OCI-LY1 (cell line): ENCODE data around the gene CYP2C19.
"Not testable (repeated sequence)": the region's sequence is repeated elsewhere in the genome, so short reads cannot be mapped to it uniquely, and the experiment has no call there.

ENCODE experiments used
- H2AFZ ChIP-seq: fragments of 200-600 bp; sonication (generic), shearing (Covaris generic); 2 replicates; pipeline ENCODE4 v1.6.0; 2014; ENCODE audit warnings: antibody characterized with exemption, mild to moderate bottlenecking, low read length
- H3F3A ChIP-seq: fragments of 200-600 bp; sonication (generic), shearing (Covaris generic); 2 replicates; pipeline ENCODE4 v1.6.0; 2014; ENCODE audit warnings: mild to moderate bottlenecking, antibody characterized with exemption, low read length, moderate library complexity; ENCODE audit not compliant: insufficient read depth
- H3K27ac ChIP-seq: fragments of 200-600 bp; sonication (generic); 2 replicates; pipeline ENCODE4 v1.5.1; 2014; ENCODE audit warnings: low read length, mixed run types, mild to moderate bottlenecking, low read depth; ENCODE audit not compliant: poor library complexity, severe bottlenecking
- H3K27me3 ChIP-seq: fragments of 200-600 bp; sonication (generic); 2 replicates; pipeline ENCODE4 v1.6.0; 2014; ENCODE audit warnings: antibody characterized with exemption, mild to moderate bottlenecking, low read length, moderate library complexity; ENCODE audit not compliant: insufficient read depth
- H3K36me3 ChIP-seq: fragments of 200-600 bp; sonication (generic); 2 replicates; pipeline ENCODE4 v1.6.1; 2014; ENCODE audit warnings: mild to moderate bottlenecking, antibody characterized with exemption, low read length, moderate library complexity, mixed read lengths; ENCODE audit not compliant: insufficient read depth
- H3K4me1 ChIP-seq: fragments of 200-600 bp; sonication (generic); 2 replicates; pipeline ENCODE4 v1.5.1; 2014; ENCODE audit warnings: mild to moderate bottlenecking, low read length, moderate library complexity; ENCODE audit not compliant: insufficient read depth, severe bottlenecking
- H3K4me2 ChIP-seq: fragments of 200-600 bp; sonication (generic), shearing (Covaris generic); 2 replicates; pipeline ENCODE4 v1.6.1; 2014; ENCODE audit warnings: low read length
- H3K4me3 ChIP-seq: fragments of 200-600 bp; sonication (generic); 2 replicates; pipeline ENCODE4 v1.5.1; 2014; ENCODE audit warnings: low read length, low read depth, mild to moderate bottlenecking, mixed read lengths; ENCODE audit not compliant: poor library complexity, severe bottlenecking
- H3K79me2 ChIP-seq: fragments of 200-600 bp; shearing (Covaris generic); 2 replicates; pipeline ENCODE4 v1.6.1; 2016; ENCODE audit warnings: mixed run types, low read length, mixed read lengths; ENCODE audit not compliant: insufficient read depth
- H3K9ac ChIP-seq: fragments of 200-600 bp; sonication (generic), shearing (Covaris generic); 2 replicates; pipeline ENCODE4 v1.6.1; 2014; ENCODE audit warnings: mild to moderate bottlenecking, low read length, mixed read lengths
- H3K9me2 ChIP-seq: fragments of 200-600 bp; sonication (generic), shearing (Covaris generic); 2 replicates; pipeline ENCODE4 v1.6.1; 2014; ENCODE audit warnings: low read depth, mild to moderate bottlenecking, low read length, mixed read lengths
- H3K9me3 ChIP-seq: fragments of 200-600 bp; shearing (Covaris generic); 2 replicates; pipeline ENCODE4 v1.6.1; 2014; ENCODE audit warnings: low read length, mixed read lengths
- H4K20me1 ChIP-seq: fragments of 200-600 bp; sonication (generic), shearing (Covaris generic); 2 replicates; pipeline ENCODE4 v1.6.0; 2016; ENCODE audit warnings: mild to moderate bottlenecking, low read length; ENCODE audit not compliant: insufficient read depth
- EZH2 ChIP-seq: fragments of 200-600 bp; sonication (generic), shearing (Covaris generic); IDR thresholded peaks from 2 replicates; pipeline ENCODE4 v1.8.0; 2017; ENCODE audit warnings: borderline replicate concordance, mixed run types, mild to moderate bottlenecking, antibody characterized with exemption, low read length, moderate library complexity, mixed read lengths
- TF ChIP-seq, protein P1 (sequence below): fragments of 200-600 bp; sonication (generic), shearing (Covaris generic); IDR thresholded peaks from 2 replicates; pipeline ENCODE4 v1.5.1; 2017; ENCODE audit warnings: mild to moderate bottlenecking, antibody characterized with exemption, low read length, moderate library complexity, mixed read lengths

Gene CYP2C19

DNA sequence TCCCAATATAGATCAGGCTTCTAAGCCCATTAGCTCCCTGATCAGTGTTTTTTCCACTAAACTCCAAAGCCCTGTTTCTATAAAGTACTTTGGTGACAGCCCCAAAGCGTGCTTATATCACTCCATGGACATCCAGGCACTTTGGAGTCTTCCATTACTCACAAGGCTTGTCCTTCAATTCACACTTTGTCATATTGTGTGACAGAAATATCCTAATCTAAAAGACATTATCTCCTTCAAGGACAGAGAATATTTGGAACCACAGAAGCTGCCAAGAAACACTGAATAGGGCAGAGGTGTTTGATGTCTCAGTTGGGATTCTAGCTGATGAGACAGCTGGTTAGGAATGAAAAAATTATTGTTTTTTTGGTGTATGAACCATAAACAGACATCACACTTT is 18.4 kb downstream of the CYP2C19 start:
- Histone ChIP-seq H3K9me3 (no peaks in the 10 kb centered on the region), H3K27ac (no peak overlapping the region), H3F3A (no peaks in the 10 kb centered on the region), H2AFZ (no peak overlapping the region), H4K20me1 (no peaks in the 10 kb centered on the region), H3K27me3 (no peaks in the 10 kb centered on the region), H3K9me2 (no peaks in the 10 kb centered on the region), H3K4me1 (no peaks in the 10 kb centered on the region), H3K4me2 (no peak overlapping the region), H3K36me3 (no peaks in the 10 kb centered on the region), H3K9ac (no peak overlapping the region), H3K4me3 (no peak overlapping the region), H3K79me2 (no peaks in the 10 kb centered on the region)
- TF ChIP-seq, protein P1, sequence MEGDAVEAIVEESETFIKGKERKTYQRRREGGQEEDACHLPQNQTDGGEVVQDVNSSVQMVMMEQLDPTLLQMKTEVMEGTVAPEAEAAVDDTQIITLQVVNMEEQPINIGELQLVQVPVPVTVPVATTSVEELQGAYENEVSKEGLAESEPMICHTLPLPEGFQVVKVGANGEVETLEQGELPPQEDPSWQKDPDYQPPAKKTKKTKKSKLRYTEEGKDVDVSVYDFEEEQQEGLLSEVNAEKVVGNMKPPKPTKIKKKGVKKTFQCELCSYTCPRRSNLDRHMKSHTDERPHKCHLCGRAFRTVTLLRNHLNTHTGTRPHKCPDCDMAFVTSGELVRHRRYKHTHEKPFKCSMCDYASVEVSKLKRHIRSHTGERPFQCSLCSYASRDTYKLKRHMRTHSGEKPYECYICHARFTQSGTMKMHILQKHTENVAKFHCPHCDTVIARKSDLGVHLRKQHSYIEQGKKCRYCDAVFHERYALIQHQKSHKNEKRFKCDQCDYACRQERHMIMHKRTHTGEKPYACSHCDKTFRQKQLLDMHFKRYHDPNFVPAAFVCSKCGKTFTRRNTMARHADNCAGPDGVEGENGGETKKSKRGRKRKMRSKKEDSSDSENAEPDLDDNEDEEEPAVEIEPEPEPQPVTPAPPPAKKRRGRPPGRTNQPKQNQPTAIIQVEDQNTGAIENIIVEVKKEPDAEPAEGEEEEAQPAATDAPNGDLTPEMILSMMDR = no peak
- TF ChIP-seq EZH2 = no peak

DNA sequence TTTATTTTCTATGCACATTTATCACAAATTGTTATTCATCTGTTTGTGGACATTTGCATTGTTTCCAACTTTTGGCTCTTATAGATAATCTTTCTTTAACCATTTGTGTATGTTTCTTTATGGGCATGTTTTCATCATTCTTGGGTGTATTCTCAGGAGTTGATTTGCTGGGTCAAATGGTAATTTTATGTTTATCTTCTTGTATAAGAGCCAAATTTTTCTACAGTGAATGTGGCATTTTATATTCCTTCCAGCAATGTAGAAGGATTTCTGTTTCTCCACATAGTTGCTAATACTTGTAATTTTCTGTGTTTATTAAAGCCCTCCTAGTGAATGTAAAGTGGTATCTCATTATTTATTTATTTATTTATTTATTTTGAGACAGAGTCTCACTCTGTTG is 21.8 kb downstream of the CYP2C19 start:
- no peaks in the 10 kb centered on the region for H3K4me1 ChIP-seq
- no peaks in the 10 kb centered on the region for H3K79me2 ChIP-seq
- no peak overlapping the region for H2AFZ ChIP-seq
- no peaks in the 10 kb centered on the region for H3K36me3 ChIP-seq
- H3K9ac ChIP-seq = no peak overlapping the region
- TF ChIP-seq EZH2 = no peak
- TF ChIP-seq, protein P1 = no peak
- H3K9me2 ChIP-seq = no peaks in the 10 kb centered on the region
- H3K4me2 ChIP-seq = no peak overlapping the region
- H3K9me3 ChIP-seq = no peaks in the 10 kb centered on the region
- no peaks in the 10 kb centered on the region for H3K27me3 ChIP-seq
- no peaks in the 10 kb centered on the region for H3F3A ChIP-seq
- H3K4me3 ChIP-seq = no peak overlapping the region
- no peaks in the 10 kb centered on the region for H4K20me1 ChIP-seq
- no peak overlapping the region for H3K27ac ChIP-seq

DNA sequence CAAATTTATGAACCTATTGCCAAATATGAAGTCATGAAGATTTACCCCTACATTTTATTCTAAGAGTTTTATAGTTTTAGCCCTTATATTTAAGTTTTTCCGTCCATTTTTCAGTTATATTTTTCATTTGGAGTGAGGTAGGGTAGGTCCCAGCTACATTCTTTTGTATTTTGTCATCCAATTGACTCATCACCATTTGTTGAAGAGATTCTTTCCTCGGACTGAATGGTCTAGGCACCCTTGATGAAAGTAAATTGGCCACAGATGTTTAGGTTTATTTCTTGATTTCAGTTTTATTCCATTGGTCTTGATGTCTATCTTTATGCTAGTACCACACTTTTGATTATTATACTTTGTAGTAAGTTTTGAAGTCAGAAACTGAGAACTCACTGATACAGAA is 22.7 kb downstream of the CYP2C19 start:
- Histone ChIP-seq H4K20me1 (no peaks in the 10 kb centered on the region), H3K9ac (no peak overlapping the region), H3K4me1 (no peaks in the 10 kb centered on the region), H3K27ac (no peak overlapping the region), H2AFZ (no peak overlapping the region), H3K4me2 (no peak overlapping the region), H3K27me3 (no peaks in the 10 kb centered on the region), H3K4me3 (no peak overlapping the region), H3K9me2 (no peaks in the 10 kb centered on the region), H3K36me3 (no peaks in the 10 kb centered on the region), H3K79me2 (no peaks in the 10 kb centered on the region), H3F3A (no peaks in the 10 kb centered on the region), H3K9me3 (no peaks in the 10 kb centered on the region)
- TF ChIP-seq, protein P1 = no peak
- TF ChIP-seq EZH2 = no peak

DNA sequence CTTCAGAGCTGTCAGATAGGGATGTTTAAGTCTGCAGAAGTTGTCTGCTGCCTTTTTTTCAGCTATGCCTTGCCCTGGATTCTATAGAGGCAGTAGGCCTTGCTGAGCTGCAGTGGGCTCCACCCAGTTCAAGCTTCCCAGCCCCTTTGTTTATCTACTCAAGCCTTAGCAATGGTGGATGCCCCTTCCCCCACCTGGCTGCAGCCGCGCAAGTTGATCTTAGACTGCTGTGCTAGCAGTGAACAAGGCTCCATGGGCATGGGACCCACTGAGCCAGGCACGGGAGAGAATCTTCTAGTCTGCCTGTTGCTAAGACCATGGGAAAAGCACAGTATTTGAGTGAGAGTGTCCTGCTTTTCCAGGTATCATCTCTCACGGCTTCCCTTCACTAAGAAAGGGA is 38.1 kb downstream of the CYP2C19 start:
- H3K27me3 ChIP-seq, H3F3A ChIP-seq, H3K4me3 ChIP-seq, H3K79me2 ChIP-seq, H3K9me3 ChIP-seq, H3K4me2 ChIP-seq, H2AFZ ChIP-seq, H3K36me3 ChIP-seq, H3K4me1 ChIP-seq, H4K20me1 ChIP-seq, H3K9me2 ChIP-seq, H3K27ac ChIP-seq, H3K9ac ChIP-seq: not testable (repeated sequence)
